Subcutaneous adipose tissue (tissue), 4 donors: ENCODE results near the gene MVD. TPM values are rescaled to one million over a fixed set of nuclear protein-coding genes. Genes with fewer than 3 reads are reported as not detected.

Experiments used
- total RNA-seq, 4 donors: library from RNA; depleted of rRNA; stranded (reverse); fragments of >200 nt; gene quantifications; one replicate each; pipeline ENCODE4 v1.1.0, GENCODE V29; 2016
- TF ChIP-seq, protein P1 (sequence below): fragments of 450-650 bp; IDR thresholded peaks from one replicate; pipeline ENCODE4 v1.5.1; 2016; ENCODE audit warnings: low read depth, mild to moderate bottlenecking, control low read depth, antibody characterized with exemption, moderate library complexity

Gene MVD
- total RNA-seq, 4 donors from 2014 or later, result 10.1 to 23.4 (median 16.9) TPM

- TF ChIP-seq, protein P1, sequence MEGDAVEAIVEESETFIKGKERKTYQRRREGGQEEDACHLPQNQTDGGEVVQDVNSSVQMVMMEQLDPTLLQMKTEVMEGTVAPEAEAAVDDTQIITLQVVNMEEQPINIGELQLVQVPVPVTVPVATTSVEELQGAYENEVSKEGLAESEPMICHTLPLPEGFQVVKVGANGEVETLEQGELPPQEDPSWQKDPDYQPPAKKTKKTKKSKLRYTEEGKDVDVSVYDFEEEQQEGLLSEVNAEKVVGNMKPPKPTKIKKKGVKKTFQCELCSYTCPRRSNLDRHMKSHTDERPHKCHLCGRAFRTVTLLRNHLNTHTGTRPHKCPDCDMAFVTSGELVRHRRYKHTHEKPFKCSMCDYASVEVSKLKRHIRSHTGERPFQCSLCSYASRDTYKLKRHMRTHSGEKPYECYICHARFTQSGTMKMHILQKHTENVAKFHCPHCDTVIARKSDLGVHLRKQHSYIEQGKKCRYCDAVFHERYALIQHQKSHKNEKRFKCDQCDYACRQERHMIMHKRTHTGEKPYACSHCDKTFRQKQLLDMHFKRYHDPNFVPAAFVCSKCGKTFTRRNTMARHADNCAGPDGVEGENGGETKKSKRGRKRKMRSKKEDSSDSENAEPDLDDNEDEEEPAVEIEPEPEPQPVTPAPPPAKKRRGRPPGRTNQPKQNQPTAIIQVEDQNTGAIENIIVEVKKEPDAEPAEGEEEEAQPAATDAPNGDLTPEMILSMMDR, result no peak
These were observed 15.5 kb downstream of the MVD start for GRCh38 chr16:88647178-88648070.

GRCh38 chr16:88646345-88647034 lies 16.4 kb downstream of the MVD start:
- TF ChIP-seq, protein P1, result no peak

DNA sequence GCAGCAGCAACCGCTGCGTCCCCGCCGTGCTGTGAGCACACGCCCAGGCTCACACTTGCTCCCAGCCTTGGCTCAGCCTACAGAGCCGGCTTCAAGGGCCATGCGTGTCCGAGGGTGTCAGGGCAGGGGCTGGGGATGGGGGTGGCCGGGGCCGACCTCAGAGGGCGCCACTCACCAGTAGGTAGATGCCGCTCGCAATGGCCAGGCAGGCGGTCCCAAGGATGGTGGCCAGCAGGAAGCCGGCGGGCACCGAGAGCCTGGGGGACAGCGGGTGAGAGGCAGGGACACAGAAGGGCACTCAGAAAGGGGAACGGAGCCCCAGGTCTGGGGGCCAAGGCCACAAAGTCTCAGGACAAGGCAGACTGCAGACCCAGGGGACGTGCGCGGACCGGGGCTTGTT lies 16.9 kb downstream of the MVD start:
- TF ChIP-seq, protein P1, result no peak

- TF ChIP-seq, protein P1, result no peak
These were observed 17.4 kb downstream of the MVD start for GRCh38 chr16:88645455-88645854.

GRCh38 chr16:88643644-88643932 lies 19.3 kb downstream of the MVD start:
- TF ChIP-seq, protein P1, result no peak

GRCh38 chr16:88642881-88643643 lies 19.8 kb downstream of the MVD start:
- TF ChIP-seq, protein P1, result no peak
